ENCODE data around the gene TSKS. TPM values are rescaled to one million over a fixed set of nuclear protein-coding genes. Genes with fewer than 3 reads are reported as not detected.
A peak's percentile ranks its signal among the peaks of the same experiment; 100 is the strongest.
"Not testable (repeated sequence)": the region's sequence is repeated elsewhere in the genome, so short reads cannot be mapped to it uniquely, and the experiment has no call there.

TSKS gene
- total RNA-seq, 1 donor from 2014 or later, result not detected

GRCh38 chr19:49727217-49728030 lies 35.7 kb downstream of the TSKS start:
- Mint-ChIP-seq H3K36me3 (no peaks in the 10 kb centered on the region), H3K27ac (peak overlapping the region; percentile 91), H3K27me3 (ENCODE audit: low read depth) (no peaks in the 10 kb centered on the region), H3K4me1 (peaks cover 14% of the 10 kb centered on the region), H3K4me3 (no peak overlapping the region), H3K9me3 (peaks cover 3% of the 10 kb centered on the region)
- no peak for TF ChIP-seq CTCF (IDR thresholded peaks at IDR 0.05; ENCODE audit: unreplicated experiment)
- no peak for DNase-seq (ENCODE audit: low spot score in 2 of 2, unreplicated experiment in 2 of 2)

DNA sequence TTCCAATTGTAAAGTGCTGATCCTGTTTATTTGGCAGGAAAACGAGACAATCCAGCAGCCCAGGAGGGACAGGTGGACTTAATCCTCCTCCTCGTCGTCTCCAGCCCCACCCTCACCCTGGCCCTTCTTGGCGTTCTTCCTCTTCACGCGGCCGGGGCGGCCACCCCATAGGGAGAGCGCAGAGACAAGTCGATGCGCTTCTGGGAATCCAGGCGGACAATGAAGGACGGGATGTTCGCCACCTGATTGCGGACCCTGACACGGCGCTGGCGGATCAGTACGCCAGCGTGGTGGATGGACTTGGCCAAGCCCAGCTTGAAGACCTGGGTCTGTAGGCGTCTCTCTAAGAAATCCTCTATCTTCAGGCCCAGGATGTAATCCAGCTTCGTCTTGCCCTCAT lies 43.7 kb downstream of the TSKS start:
- not testable (repeated sequence) for H3K27me3 Mint-ChIP-seq (ENCODE audit: low read depth); H3K4me3 Mint-ChIP-seq; H3K9me3 Mint-ChIP-seq; DNase-seq (ENCODE audit: low spot score in 2 of 2, unreplicated experiment in 2 of 2); H3K36me3 Mint-ChIP-seq
- H3K27ac Mint-ChIP-seq, result peak overlapping the region; percentile 12
- peaks cover 15% of the 10 kb centered on the region for H3K4me1 Mint-ChIP-seq

GRCh38 chr19:49718991-49719390 lies 44.1 kb downstream of the TSKS start:
- peaks cover 15% of the 10 kb centered on the region for H3K4me1 Mint-ChIP-seq

GRCh38 chr19:49718511-49718910 lies 44.6 kb downstream of the TSKS start:
- Mint-ChIP-seq H3K27ac (peak overlapping the region; percentile 72), H3K9me3 (peaks cover 3% of the 10 kb centered on the region), H3K36me3 (peaks cover 2% of the 10 kb centered on the region), H3K4me3 (no peak overlapping the region), H3K4me1 (peaks cover 15% of the 10 kb centered on the region), H3K27me3 (ENCODE audit: low read depth) (no peaks in the 10 kb centered on the region)
- no peak for DNase-seq (ENCODE audit: low spot score in 2 of 2, unreplicated experiment in 2 of 2)
- no peak for TF ChIP-seq CTCF (IDR thresholded peaks at IDR 0.05; ENCODE audit: unreplicated experiment)

More at GRCh38 chr19:49718991-49719390, 44.1 kb downstream of the TSKS start:
- H3K27ac Mint-ChIP-seq, result peak overlapping the region; percentile 53
- H3K36me3 Mint-ChIP-seq, result peaks cover 2% of the 10 kb centered on the region
- TF ChIP-seq CTCF (IDR thresholded peaks at IDR 0.05; ENCODE audit: unreplicated experiment), result no peak
- no peak for DNase-seq (ENCODE audit: low spot score in 2 of 2, unreplicated experiment in 2 of 2)
- no peaks in the 10 kb centered on the region for H3K27me3 Mint-ChIP-seq (ENCODE audit: low read depth)
- peaks cover 3% of the 10 kb centered on the region for H3K9me3 Mint-ChIP-seq
- no peak overlapping the region for H3K4me3 Mint-ChIP-seq

GRCh38 chr19:49716154-49716553 lies 47.0 kb downstream of the TSKS start:
- no peak for DNase-seq (ENCODE audit: low spot score in 2 of 2, unreplicated experiment in 2 of 2)
- H3K9me3 Mint-ChIP-seq, result no peaks in the 10 kb centered on the region
- H3K4me3 Mint-ChIP-seq, result no peak overlapping the region
- H3K27ac Mint-ChIP-seq, result no peak overlapping the region
- H3K36me3 Mint-ChIP-seq, result peaks cover 8% of the 10 kb centered on the region
- no peak for TF ChIP-seq CTCF (IDR thresholded peaks at IDR 0.05; ENCODE audit: unreplicated experiment)
- H3K4me1 Mint-ChIP-seq, result peaks cover 21% of the 10 kb centered on the region
- no peaks in the 10 kb centered on the region for H3K27me3 Mint-ChIP-seq (ENCODE audit: low read depth)

GRCh38 chr19:49713236-49713845 lies 49.8 kb downstream of the TSKS start:
- Mint-ChIP-seq H3K36me3 (peaks cover 21% of the 10 kb centered on the region), H3K9me3 (no peaks in the 10 kb centered on the region), H3K27ac (peak overlapping the region; percentile 72), H3K27me3 (ENCODE audit: low read depth) (no peaks in the 10 kb centered on the region), H3K4me1 (peaks cover 13% of the 10 kb centered on the region), H3K4me3 (no peak overlapping the region)
- no peak for TF ChIP-seq CTCF (IDR thresholded peaks at IDR 0.05; ENCODE audit: unreplicated experiment)
- DNase-seq (ENCODE audit: low spot score in 2 of 2, unreplicated experiment in 2 of 2), result no peak

Measured in mesothelial cell of epicardium (in vitro differentiated cells).